ENCODE measurements around the gene CDA. TPM values are rescaled to one million over a fixed set of nuclear protein-coding genes. Genes with fewer than 3 reads are reported as not detected.

CDA gene
- total RNA-seq, 4 donors from 2014 or later, result 9.7 to 53.7 (median 45.9) TPM

- Histone ChIP-seq H3K9me3 (no peaks in the 10 kb centered on the region), H3K27me3 (no peaks in the 10 kb centered on the region), H3K4me3 (no peak overlapping the region), H3K27ac (no peak overlapping the region), H3K36me3 (peaks cover 0 to 1% (median 0%) of the 10 kb centered on the region in 3 donors), H3K4me1 (peaks cover 8 to 27% (median 15%) of the 10 kb centered on the region in 3 donors)
- TF ChIP-seq POLR2A (IDR thresholded peaks at IDR 0.05), result no peak
- TF ChIP-seq, protein P1, sequence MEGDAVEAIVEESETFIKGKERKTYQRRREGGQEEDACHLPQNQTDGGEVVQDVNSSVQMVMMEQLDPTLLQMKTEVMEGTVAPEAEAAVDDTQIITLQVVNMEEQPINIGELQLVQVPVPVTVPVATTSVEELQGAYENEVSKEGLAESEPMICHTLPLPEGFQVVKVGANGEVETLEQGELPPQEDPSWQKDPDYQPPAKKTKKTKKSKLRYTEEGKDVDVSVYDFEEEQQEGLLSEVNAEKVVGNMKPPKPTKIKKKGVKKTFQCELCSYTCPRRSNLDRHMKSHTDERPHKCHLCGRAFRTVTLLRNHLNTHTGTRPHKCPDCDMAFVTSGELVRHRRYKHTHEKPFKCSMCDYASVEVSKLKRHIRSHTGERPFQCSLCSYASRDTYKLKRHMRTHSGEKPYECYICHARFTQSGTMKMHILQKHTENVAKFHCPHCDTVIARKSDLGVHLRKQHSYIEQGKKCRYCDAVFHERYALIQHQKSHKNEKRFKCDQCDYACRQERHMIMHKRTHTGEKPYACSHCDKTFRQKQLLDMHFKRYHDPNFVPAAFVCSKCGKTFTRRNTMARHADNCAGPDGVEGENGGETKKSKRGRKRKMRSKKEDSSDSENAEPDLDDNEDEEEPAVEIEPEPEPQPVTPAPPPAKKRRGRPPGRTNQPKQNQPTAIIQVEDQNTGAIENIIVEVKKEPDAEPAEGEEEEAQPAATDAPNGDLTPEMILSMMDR (IDR thresholded peaks at IDR 0.05), result no peak
- no peak for DNase-seq
- intact Hi-C loops (cut with DNase I), result no loop called here
- 60 to 62% methylated on average over 4 to 10 of the region's 12 CpGs for WGBS, 2 donors
Measured at GRCh38 chr1:20663969-20664715, 75.2 kb downstream of the CDA start.

DNA sequence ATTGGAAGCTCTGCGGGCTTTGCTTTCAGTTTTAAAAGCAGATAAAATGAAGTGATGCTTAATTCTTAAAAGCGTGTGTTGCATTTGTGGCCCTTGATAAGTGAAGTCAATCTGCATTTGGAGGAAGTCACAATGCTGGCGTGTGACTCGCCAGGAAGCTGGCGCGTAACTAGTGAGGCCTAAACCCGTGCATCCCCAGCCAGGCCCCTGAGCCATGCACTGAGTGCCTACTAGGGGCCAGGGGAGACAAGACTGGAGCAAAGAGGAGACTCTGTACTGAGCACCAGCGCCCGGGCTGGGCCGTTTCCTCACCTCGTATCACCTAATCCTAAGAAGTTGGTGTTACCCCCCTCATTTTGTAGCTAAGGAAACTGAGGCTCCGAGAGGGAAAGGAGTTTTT is 76.8 kb downstream of the CDA start:
- H3K27me3 ChIP-seq, result no peaks in the 10 kb centered on the region
- H3K36me3 ChIP-seq, result no peaks in the 10 kb centered on the region
- intact Hi-C loops (cut with DNase I), result no loop called here
- no peak for DNase-seq
- WGBS, 2 donors, result 77 to 85% methylated on average over 12 of the region's 12 CpGs
- H3K4me3 ChIP-seq, result no peak overlapping the region
- H3K9me3 ChIP-seq, result no peaks in the 10 kb centered on the region
- TF ChIP-seq POLR2A (IDR thresholded peaks at IDR 0.05), result no peak
- TF ChIP-seq, protein P1 (IDR thresholded peaks at IDR 0.05), result no peak
- peak overlapping the region in 2 of 4 donors; percentile 3 to 30 for H3K27ac ChIP-seq
- peaks cover 0 to 11% (median 0%) of the 10 kb centered on the region in 3 donors for H3K4me1 ChIP-seq

DNA sequence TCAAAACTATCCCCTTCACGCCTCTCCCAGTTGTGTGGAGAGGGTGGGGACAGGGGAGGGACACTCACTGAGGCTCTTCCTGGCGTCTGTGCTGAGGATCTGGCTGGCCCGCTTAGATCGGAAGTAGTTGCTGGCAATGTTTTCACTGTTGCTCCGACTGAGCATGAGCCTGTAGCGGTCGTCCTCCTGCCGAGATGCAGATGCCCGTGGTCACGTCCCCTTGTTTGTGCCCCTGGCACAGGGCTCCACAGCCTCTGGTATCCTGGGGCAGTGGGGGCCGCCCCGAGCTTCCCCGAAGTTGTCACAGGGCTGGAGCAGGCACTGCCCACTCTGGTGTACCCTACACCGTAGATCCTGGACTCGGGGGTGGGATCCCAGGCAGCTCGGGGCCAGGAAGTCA is 77.2 kb downstream of the CDA start:
- no peaks in the 10 kb centered on the region for H3K27me3 ChIP-seq
- DNase-seq, result no peak

DNA sequence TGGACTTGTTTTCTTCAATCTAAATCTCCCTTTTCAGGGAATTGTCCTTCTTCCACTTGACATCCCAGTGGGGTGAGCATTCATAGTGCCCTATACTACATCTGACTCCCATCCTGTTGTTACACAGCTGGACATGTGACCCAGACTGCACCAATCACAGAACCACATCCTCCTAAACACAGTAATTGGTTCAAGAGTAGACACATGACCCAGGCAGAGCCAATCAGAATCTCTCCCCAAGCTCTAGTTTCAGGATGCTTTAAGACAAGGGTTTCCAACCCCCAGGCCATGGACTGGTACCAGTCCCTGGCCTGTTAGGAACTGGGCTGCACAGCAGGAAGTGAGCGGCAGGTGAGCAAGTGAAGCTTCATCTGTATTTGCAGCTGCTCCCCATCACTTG is 77.9 kb downstream of the CDA start:
- intact Hi-C loops (cut with DNase I), result no loop called here
- DNase-seq, result no peak
- Histone ChIP-seq H3K27ac (peak overlapping the region in 1 of 4 donors; percentile 3), H3K4me1 (peaks cover 0 to 8% (median 0%) of the 10 kb centered on the region in 3 donors), H3K9me3 (no peaks in the 10 kb centered on the region), H3K27me3 (no peaks in the 10 kb centered on the region), H3K4me3 (no peak overlapping the region), H3K36me3 (no peaks in the 10 kb centered on the region)
- TF ChIP-seq, protein P1 (IDR thresholded peaks at IDR 0.05), result no peak
- no peak for TF ChIP-seq POLR2A (IDR thresholded peaks at IDR 0.05)
- WGBS, 2 donors, result 90 to 100% methylated on average over 1 of the region's 1 CpG

More for the DNA sequence above, 77.2 kb downstream of the CDA start:
- peaks cover 0 to 10% (median 0%) of the 10 kb centered on the region in 3 donors for H3K4me1 ChIP-seq
- H3K4me3 ChIP-seq, result no peak overlapping the region
- intact Hi-C loops (cut with DNase I), result no loop called here
- TF ChIP-seq, protein P1 (IDR thresholded peaks at IDR 0.05), result no peak
- no peak for TF ChIP-seq POLR2A (IDR thresholded peaks at IDR 0.05)
- 80 to 89% methylated on average over 1 to 6 of the region's 16 CpGs for WGBS, 2 donors
- no peaks in the 10 kb centered on the region for H3K36me3 ChIP-seq
- peak overlapping the region in 2 of 4 donors; percentile 3 to 30 for H3K27ac ChIP-seq
- no peaks in the 10 kb centered on the region for H3K9me3 ChIP-seq

Other genes starting within 250 kb of the CDA start
- 10 to 100 TPM in 1 of 4 donors, 1 to 10 TPM in 3; 3.1 to 12.8 (median 6.8) TPM for gene CAMK2N1, start 102.9 kb upstream of the CDA start, total RNA-seq
- gene MUL1, start 80.9 kb upstream of the CDA start, total RNA-seq, result 10 to 100 TPM; 19.0 to 35.6 (median 26.2) TPM
- under 1 TPM in 3 of 4 donors, not detected in 1; 0.11 to 0.19 (median 0.13) TPM for gene FAM43B, start 36.5 kb upstream of the CDA start, total RNA-seq
- gene PINK1, start 44.4 kb downstream of the CDA start, total RNA-seq, result 100 to 1,000 TPM in 1 of 4 donors, 10 to 100 TPM in 3; 55.0 to 110 (median 77.1) TPM
- 100 to 1,000 TPM; 106 to 183 (median 127) TPM for gene DDOST, start 72.3 kb downstream of the CDA start, total RNA-seq
- 1 to 10 TPM in 1 of 4 donors, under 1 TPM in 2, not detected in 1; 0.57 to 1.9 (median 0.85) TPM for gene KIF17, start 128.9 kb downstream of the CDA start, total RNA-seq
- gene SH2D5, start 143.6 kb downstream of the CDA start, total RNA-seq, result 1 to 10 TPM in 1 of 4 donors, under 1 TPM in 2, not detected in 1; 0.57 to 1.1 (median 0.79) TPM
- gene HP1BP3, start 198.2 kb downstream of the CDA start, total RNA-seq, result 100 to 1,000 TPM in 3 of 4 donors, 10 to 100 TPM in 1; 81.4 to 225 (median 140) TPM